ENCODE data around the gene IREB2.
"Not testable (repeated sequence)": the region's sequence is repeated elsewhere in the genome, so short reads cannot be mapped to it uniquely, and the experiment has no call there.

IREB2 gene

GRCh38 chr15:78407608-78408354, 30.2 kb upstream of the IREB2 start:
- no peak for DNase-seq

DNA sequence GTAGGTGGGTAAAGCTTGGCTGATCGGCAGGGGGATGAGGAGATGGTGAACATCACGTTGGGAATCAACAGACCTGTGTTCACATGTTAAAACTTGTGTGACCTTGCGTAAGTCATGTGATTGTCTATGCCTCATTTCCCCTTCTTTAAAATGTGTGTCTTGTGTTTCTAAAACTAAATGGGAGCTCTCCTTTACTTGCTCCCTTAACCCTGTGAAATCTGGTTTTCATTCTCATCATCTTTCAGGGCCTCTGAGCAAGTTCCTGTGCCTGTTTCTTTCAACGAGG, 29.7 kb upstream of the IREB2 start:
- DNase-seq: no peak

- DNase-seq: no peak
These were observed 29.1 kb upstream of the IREB2 start for GRCh38 chr15:78408961-78409360.

DNA sequence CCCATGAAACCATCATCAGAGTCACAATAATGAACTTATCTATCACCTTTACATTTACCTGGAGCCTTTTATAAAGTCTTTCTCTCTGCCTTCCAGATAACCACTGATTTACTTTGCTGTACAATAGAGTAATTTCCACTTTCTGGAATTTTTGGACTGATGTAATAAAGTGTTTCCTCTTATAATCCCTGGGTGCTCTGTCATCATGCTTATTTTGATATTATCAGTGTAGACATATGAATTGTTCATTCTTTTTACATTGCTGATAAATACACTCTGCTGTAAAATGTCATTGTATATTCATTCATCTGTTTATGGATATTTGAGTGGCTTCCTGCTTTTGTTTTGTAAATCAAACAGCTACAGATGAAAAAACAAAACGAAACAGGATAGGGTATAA, 27.0 kb upstream of the IREB2 start:
- no peak for DNase-seq

DNA sequence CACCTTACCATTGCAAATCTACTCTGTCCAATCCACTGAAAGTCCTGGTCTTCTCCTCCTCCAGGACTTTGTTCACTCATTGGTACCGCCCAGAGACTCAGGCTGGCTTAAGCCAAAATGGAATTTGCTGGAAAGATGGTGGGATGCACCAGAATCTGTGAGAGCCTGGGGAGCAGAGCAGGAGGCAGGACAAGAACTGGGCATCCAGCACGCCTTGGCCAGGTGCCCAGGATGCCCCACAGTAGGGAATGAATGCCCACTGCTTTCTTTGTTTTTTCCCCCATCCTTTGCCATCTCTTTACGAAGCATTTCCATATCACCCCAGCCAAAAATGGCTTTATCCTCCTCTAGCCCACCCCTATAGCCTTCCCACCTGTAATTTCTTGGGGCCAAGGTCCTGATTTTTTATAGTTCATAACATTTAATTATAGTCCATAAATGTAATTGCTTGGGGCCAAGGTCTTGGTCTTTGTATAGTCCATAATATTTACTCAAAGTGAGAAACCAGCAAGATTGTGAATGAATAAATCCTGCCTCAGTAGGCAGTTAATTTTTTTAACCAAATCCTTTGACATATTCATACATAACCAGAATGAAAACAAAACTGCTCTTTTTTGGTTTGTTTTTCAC, 23.3 kb upstream of the IREB2 start:
- no peak for DNase-seq

GRCh38 chr15:78415284-78415683, 22.7 kb upstream of the IREB2 start:
- no peak for DNase-seq

- no peak for DNase-seq
These were observed 20.0 kb upstream of the IREB2 start for GRCh38 chr15:78417754-78418630.

DNA sequence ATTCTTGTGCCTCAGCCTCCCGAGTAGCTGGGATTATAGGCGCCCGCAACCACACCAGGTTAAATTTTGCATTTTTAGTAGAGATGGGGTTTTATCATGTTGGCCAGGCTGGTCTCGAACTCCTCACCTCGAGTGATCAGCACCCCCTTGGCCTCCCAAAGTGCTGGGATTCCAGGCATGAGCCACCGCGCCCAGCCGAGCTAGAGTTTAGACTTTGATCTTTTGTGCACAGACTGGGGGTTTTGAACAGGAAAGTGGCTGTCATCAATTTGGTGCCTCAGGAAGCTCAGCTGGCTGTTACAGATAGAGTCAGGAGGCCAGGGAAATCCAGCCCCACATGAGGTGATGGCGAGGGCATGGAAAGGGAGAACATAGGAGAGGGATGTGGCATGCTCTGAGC, 19.3 kb upstream of the IREB2 start:
- no peak for DNase-seq

GRCh38 chr15:78419367-78419766, 18.6 kb upstream of the IREB2 start:
- DNase-seq: no peak

- DNase-seq: no peak
These were observed 17.8 kb upstream of the IREB2 start for GRCh38 chr15:78420220-78420619.

DNA sequence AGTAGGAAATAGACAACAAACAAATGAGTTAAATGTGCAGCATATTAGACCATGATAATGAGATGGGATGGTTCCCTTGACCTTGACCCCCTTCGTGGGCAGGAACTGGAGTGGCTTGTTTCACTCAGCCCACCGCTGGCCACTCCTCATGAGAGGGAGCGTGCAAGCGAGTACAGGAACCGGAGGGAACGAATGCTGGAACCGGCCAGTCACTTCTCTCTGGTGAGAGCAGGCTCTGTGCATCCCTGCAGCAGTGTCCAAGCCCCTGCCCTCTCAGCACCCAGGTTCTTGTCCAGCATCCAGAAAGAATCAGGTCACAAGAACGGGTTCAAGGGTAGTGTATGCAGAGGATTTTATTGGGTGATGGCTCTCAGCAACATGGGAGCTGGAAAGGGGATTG, 17.2 kb upstream of the IREB2 start:
- DNase-seq: no peak

DNA sequence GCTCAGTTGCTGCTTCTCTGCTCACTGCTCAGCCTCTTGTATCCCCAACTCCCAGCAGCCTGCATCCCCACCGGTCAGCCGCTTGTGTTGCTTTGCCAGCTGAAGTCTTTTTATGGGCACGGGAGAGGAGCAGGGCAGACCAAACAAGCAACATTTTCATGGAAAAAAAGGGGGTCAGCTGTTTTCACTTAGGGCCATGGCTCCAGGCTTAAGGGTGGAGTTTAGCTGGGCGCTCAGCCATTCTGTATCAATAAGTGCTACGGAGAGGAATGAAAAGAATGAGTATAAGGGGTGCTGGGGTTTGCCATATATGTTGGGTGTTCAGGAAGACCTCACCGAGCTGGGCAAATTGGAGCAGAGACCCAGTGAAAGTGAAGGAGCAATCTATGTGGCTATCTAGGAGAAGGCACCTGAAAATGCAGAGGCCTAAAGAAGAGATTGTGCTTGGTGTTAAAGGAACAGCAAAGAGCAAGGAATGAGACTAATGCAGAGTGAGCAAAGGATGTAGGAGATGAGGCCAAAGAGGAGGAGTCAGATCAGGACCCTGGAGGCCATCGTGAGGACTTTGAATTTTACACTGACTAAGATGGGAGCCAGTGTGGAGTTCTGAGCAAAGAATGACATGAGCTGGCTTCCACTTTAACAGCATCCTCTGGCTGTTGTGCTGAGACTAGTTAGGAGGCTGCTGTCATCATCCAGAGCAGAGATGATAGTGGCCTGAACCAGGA, 16.6 kb upstream of the IREB2 start:
- DNase-seq: no peak

DNA sequence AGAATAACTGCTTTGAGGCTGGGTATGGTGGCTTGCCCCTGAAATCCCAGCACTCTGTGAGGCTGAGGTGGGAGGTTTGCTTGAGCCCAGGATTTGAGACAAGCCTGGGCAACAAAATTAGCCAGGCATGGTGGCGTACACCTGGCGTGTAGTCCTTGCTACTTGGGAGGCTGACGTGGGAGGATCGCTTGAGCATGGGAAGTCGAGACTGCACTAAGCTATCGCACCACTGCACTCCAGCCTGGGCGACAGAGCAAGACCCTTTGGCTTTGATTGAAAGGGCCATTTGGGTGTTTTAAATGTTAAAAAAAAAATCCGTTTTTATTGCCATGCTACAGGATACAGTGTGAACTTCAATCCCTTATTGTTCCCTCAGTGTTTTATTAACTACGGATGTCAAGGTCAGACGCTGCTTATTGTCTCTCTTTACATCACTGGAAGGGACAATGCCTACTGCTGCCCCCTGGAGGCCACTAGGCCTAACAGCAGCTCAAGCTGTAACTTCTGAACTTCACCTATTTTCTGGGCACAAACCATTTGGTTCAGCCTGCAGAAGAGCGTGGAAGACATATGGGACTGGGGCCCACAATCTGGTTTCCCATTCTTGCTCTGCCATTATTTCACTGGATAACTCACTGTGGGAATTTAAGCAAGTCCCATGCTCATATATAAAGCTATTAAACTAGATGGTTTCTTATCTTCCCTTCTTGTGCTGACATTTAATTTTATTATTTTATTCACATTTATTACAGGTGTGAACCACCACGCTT, 15.3 kb upstream of the IREB2 start:
- DNase-seq: peak; percentile 68

DNA sequence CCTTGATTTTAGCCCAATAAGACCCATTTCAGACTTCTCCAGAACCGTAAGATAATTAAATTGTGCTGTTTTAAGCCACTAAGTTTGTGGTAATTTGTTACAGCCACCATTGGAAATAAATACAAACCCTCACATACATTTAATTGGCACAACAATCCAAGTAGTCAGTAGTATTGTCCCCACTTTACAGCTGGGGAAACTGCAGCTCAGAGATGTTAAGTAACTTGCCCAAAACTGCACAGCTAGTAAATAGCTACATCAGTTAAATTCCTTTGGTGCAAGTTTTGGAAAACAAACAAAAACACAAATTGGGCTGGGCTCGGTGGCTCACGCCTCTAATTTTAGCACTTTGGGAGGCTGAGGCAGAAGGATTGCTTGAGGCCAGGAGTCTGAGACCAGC, 13.3 kb upstream of the IREB2 start:
- DNase-seq: no peak

DNA sequence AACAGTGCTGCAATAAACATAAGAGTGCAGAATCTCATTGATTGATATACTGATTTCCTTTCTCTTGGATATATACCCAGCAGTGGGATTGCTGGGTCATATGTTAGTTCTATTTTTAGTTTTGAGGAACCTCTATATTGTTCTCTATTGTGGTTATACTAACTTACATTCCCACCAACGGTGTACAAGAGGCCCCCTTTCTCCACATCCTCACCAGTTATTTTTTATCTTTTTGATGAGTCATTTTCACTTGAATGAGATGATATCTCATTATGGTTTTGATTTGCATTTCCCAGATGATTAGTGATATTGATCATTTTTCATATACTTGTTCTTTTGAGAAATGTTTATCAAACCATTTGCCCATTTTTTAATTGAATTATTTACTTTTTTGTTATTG, 12.4 kb upstream of the IREB2 start:
- no peak for DNase-seq

- no peak for DNase-seq
These were observed 11.7 kb upstream of the IREB2 start for GRCh38 chr15:78426300-78426699.

DNA sequence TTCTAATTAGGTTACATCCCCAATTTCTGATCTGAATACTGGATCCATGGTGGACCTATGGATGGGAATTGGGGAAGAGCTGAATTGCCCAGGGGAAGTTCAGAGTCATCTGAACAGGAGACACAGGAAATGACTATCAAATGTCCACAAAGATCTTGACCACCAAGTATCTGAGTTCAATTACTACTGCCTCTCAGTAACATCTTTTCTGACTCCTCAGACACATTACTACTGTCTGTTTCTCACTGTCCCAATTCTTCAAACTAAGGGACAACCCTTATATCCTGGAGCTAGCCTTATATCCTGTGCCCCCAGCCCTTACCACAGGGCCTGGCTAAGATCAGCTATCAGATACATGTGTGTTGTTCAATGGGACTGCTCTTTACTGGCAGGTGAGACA, 10.1 kb upstream of the IREB2 start:
- DNase-seq: no peak

DNA sequence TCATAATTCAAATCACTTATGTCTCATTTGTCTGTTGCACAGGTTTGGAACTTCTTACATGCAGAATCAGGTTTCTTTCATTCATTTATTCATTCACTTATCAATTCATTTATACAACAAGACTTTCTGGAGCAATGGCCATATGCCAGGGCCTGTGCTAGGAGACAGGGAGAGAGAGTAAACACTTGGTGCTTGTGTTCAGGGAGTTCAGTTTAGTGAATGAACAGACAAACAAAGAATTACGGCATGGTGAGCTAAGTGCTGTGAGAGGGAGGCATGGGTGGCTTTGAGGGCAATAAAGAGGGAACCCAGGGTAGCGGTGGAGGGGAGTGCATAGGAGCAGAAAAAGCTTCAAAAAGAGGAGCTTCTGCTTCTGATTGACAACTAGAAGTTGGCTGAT, 8.5 kb upstream of the IREB2 start:
- no peak for DNase-seq

DNA sequence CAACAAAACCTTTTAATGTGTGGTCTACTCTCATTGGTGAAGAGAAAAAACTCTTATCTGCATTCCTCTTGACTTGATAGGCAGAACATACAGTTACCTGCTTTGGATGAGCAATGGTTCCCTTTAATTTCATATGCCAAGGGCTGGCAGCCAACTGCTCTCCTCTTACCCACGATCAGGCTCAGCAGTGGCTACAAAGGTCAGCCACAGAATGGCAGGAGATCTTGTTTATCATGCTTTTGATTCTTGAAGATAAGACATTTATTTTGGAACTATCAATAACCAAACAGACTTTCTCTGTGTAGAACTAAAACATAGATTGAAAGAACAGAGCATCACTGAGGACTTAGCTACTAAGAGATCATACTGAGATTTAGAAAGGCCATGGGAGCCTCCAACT, 6.1 kb upstream of the IREB2 start:
- DNase-seq: no peak

DNA sequence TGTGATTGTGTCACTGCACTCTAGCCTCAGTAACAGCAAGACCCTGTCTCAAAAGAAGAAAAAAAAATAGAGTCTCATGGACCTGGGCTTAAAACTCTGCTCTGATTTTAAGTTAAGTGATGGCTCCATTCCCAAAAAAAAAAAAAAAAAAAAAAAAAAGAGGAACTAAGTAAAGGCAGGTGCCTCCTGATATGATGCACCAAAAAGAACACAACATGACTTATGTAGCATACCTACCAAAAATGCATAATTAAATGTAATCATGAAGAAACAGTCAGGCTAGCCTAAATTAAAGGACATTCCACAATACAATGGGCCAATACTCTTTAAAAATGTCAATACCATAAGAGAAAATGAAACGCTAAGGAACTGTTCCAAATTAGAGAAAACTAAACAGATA, 5.4 kb upstream of the IREB2 start:
- no peak for DNase-seq

- DNase-seq: no peak
These were observed 3.9 kb upstream of the IREB2 start for GRCh38 chr15:78434134-78434533.

GRCh38 chr15:78434711-78435110, 3.3 kb upstream of the IREB2 start:
- DNase-seq: not testable (repeated sequence)
